HG03280 (cell line): ENCODE measurements around the gene ATG9B.

Source experiments
- ATAC-seq: cut with Tn5 transposase; IDR thresholded peaks from one replicate; pipeline ENCODE4 v1.9.1; 2021; ENCODE audit warnings: mild to moderate bottlenecking, moderate library complexity; ENCODE audit not compliant: unreplicated experiment

The ATG9B gene

GRCh38 chr7:151024435-151025056 is at the start of gene ATG9B:
TSS of gene ATG9B (minus strand) at chr7:151024494. CDS start at chr7:151024423, 71 bp downstream.
- ATAC-seq: no peak

GRCh38 chr7:151073990-151074389 is 49.7 kb upstream of the ATG9B start:
- no peak for ATAC-seq

GRCh38 chr7:151071032-151071866 is 47.0 kb upstream of the ATG9B start:
- ATAC-seq: no peak

GRCh38 chr7:151070574-151070960 is 46.3 kb upstream of the ATG9B start:
- no peak for ATAC-seq

GRCh38 chr7:151069841-151070573 is 45.7 kb upstream of the ATG9B start:
- ATAC-seq: no peak

- ATAC-seq: no peak
Measured at GRCh38 chr7:151068069-151068773, 43.9 kb upstream of the ATG9B start.

- ATAC-seq: no peak
Measured at GRCh38 chr7:151066273-151066974, 42.1 kb upstream of the ATG9B start.

GRCh38 chr7:151065516-151065915 is 41.2 kb upstream of the ATG9B start:
- no peak for ATAC-seq

GRCh38 chr7:151064993-151065392 is 40.7 kb upstream of the ATG9B start:
- no peak for ATAC-seq

- no peak for ATAC-seq
Measured at GRCh38 chr7:151064454-151064853, 40.2 kb upstream of the ATG9B start.

- ATAC-seq: no peak
Measured at GRCh38 chr7:151063212-151063561, 38.9 kb upstream of the ATG9B start.

GRCh38 chr7:151062399-151063211 is 38.3 kb upstream of the ATG9B start:
- no peak for ATAC-seq

GRCh38 chr7:151062111-151062398 is 37.8 kb upstream of the ATG9B start:
- ATAC-seq: no peak

GRCh38 chr7:151061213-151062110 is 37.2 kb upstream of the ATG9B start:
- no peak for ATAC-seq

- ATAC-seq: no peak
Measured at GRCh38 chr7:151060416-151061212, 36.3 kb upstream of the ATG9B start.

GRCh38 chr7:151060113-151060415 is 35.8 kb upstream of the ATG9B start:
- ATAC-seq: no peak

GRCh38 chr7:151059367-151060112 is 35.2 kb upstream of the ATG9B start, which contains the start of gene SLC4A2:
TSS of gene SLC4A2 (plus strand) at chr7:151059589. CDS start at chr7:151061988, 2,399 bp downstream.
- ATAC-seq: peak; percentile 32
